Fibroblast of lung (primary cell): ENCODE measurements around the gene ACSS3. TPM values are rescaled to one million over a fixed set of nuclear protein-coding genes. Genes with fewer than 3 reads are reported as not detected.

ENCODE experiments used
- DNase-seq, 2 donors: peaks; one replicate each; pipeline versions ENCODE4 v3.0.0 to v3.0.0-alpha.2; 2010; ENCODE audit warnings: low read depth in 2 of 2
- H2AFZ ChIP-seq: 2 replicates; pipeline ENCODE4 v1.5.1; 2012; ENCODE audit warnings: low read length, control low read depth, inconsistent platforms
- H3K27ac ChIP-seq: 2 replicates; pipeline ENCODE4 v1.5.1; 2011; ENCODE audit warnings: low read length, control low read depth; ENCODE audit not compliant: insufficient read depth
- H3K27me3 ChIP-seq: 2 replicates; pipeline ENCODE4 v1.5.1; 2011; ENCODE audit warnings: mild to moderate bottlenecking, low read length; ENCODE audit not compliant: control insufficient read depth, insufficient read depth
- H3K36me3 ChIP-seq: 2 replicates; pipeline ENCODE4 v1.5.1; 2011; ENCODE audit warnings: low read length; ENCODE audit not compliant: control insufficient read depth, insufficient read depth
- H3K4me1 ChIP-seq: 2 replicates; pipeline ENCODE4 v1.5.1; 2011; ENCODE audit warnings: low read length; ENCODE audit not compliant: control insufficient read depth, insufficient read depth; ENCODE audit errors: extremely low read depth
- H3K4me2 ChIP-seq: 2 replicates; pipeline ENCODE4 v1.5.1; 2011; ENCODE audit warnings: low read length, control low read depth; ENCODE audit not compliant: insufficient read depth; ENCODE audit errors: extremely low read depth
- H3K4me3 ChIP-seq, 4 experiments: fragments of 200-600 bp in 1 of 4; sonication (generic) in 1 of 4; replicated peaks in 1 of 4; 2 replicates each; pipeline ENCODE4 v1.5.1; 2011 to 2016; ENCODE audit warnings: low read length in 4 of 4, low read depth in 3 of 4, mild to moderate bottlenecking in 3 of 4, control low read depth in 2 of 4, inconsistent platforms in 1 of 4, mixed read lengths in 1 of 4; ENCODE audit not compliant: insufficient read depth in 1 of 4; ENCODE audit errors: control extremely low read depth in 1 of 4
- H3K79me2 ChIP-seq: 2 replicates; pipeline ENCODE4 v1.5.1; 2012; ENCODE audit warnings: mild to moderate bottlenecking, low read length, inconsistent platforms; ENCODE audit not compliant: control insufficient read depth, insufficient read depth
- H3K9ac ChIP-seq: 2 replicates; pipeline ENCODE4 v1.5.1; 2011; ENCODE audit warnings: mild to moderate bottlenecking, low read length, control low read depth; ENCODE audit not compliant: insufficient read depth
- H3K9me3 ChIP-seq: 2 replicates; pipeline ENCODE4 v1.5.1; 2012; ENCODE audit warnings: low read depth, low read length; ENCODE audit not compliant: control insufficient read depth, insufficient read depth
- H4K20me1 ChIP-seq: 2 replicates; pipeline ENCODE4 v1.5.1; 2011; ENCODE audit warnings: low read length; ENCODE audit not compliant: control insufficient read depth, insufficient read depth; ENCODE audit errors: extremely low read depth
- EZH2 ChIP-seq: IDR thresholded peaks from 2 replicates; pipeline ENCODE4 v1.5.1; 2012; ENCODE audit warnings: low read length, control low read depth, mild to moderate bottlenecking; ENCODE audit errors: missing control alignments
- polyA plus RNA-seq, 2 donors: library from polyadenylated mRNA; depleted of rRNA in 1 of 2; stranded (reverse) in 1 of 2; unstranded in 1 of 2; fragments of >200 nt; gene quantifications; 2 replicates each; pipeline ENCODE4 v1.2.1, GENCODE V29; 2011 to 2012; ENCODE audit warnings: missing spikeins in 1 of 2
- total RNA-seq: library from RNA; depleted of rRNA; stranded (reverse); fragments of >200 nt; gene quantifications from 2 replicates; pipeline ENCODE4 v1.2.1, GENCODE V29; 2014
- TF ChIP-seq, protein P1 (sequence below), 2 donors: IDR thresholded peaks in 1 of 2; conservative IDR thresholded peaks in 1 of 2; 1 replicate in 1 of 2; 2 replicates in 1 of 2; pipeline ENCODE4 v1.5.1; 2011 to 2012; ENCODE audit warnings: low read length in 2 of 2, control low read depth in 1 of 2, inconsistent platforms in 1 of 2, low read depth in 1 of 2, mild to moderate bottlenecking in 1 of 2

The ACSS3 gene
- total and polyA plus RNA-seq, 2 donors (not counting 1 experiment from before 2014, with no cell fraction given): 10.3 to 47.4 TPM

DNA sequence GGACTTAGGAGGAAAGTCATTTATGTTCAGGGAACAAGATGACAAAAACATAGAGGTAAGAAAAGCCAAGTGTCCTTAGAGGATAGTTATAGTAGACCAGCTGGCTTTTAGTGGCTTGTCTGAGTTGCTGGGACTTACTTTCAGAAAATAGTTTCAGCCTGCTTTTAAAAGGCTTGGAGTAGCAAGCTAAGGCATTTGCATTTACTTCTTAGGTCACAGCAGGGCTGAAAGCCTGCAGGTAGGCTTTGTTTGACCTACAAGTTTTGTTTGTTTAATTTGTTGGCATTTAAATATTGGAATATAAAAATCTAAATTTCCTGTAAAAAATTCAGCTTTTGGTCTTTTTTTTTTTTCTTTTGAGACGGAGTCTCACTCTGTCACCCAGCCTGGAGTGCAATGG, 5.1 kb downstream of the ACSS3 start:
- H3K27ac ChIP-seq: no peak overlapping the region
- DNase-seq: no peak
- H3K4me3 ChIP-seq: no peak overlapping the region
- H3K27me3 ChIP-seq: no peaks in the 10 kb centered on the region
- no peaks in the 10 kb centered on the region for H4K20me1 ChIP-seq
- no peaks in the 10 kb centered on the region for H3K9me3 ChIP-seq
- no peak overlapping the region for H3K4me2 ChIP-seq
- no peaks in the 10 kb centered on the region for H3K79me2 ChIP-seq
- H3K36me3 ChIP-seq: no peaks in the 10 kb centered on the region
- TF ChIP-seq EZH2: no peak
- TF ChIP-seq, protein P1, sequence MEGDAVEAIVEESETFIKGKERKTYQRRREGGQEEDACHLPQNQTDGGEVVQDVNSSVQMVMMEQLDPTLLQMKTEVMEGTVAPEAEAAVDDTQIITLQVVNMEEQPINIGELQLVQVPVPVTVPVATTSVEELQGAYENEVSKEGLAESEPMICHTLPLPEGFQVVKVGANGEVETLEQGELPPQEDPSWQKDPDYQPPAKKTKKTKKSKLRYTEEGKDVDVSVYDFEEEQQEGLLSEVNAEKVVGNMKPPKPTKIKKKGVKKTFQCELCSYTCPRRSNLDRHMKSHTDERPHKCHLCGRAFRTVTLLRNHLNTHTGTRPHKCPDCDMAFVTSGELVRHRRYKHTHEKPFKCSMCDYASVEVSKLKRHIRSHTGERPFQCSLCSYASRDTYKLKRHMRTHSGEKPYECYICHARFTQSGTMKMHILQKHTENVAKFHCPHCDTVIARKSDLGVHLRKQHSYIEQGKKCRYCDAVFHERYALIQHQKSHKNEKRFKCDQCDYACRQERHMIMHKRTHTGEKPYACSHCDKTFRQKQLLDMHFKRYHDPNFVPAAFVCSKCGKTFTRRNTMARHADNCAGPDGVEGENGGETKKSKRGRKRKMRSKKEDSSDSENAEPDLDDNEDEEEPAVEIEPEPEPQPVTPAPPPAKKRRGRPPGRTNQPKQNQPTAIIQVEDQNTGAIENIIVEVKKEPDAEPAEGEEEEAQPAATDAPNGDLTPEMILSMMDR (conservative IDR thresholded peaks at IDR 0.05 in 1 of 2, IDR thresholded peaks at IDR 0.05 in 1 of 2; ENCODE audit: low read depth in 1 of 2, low read length in 2 of 2): no peak
- no peak overlapping the region for H3K9ac ChIP-seq
- peaks cover 4% of the 10 kb centered on the region for H3K4me1 ChIP-seq
- no peak overlapping the region for H2AFZ ChIP-seq

DNA sequence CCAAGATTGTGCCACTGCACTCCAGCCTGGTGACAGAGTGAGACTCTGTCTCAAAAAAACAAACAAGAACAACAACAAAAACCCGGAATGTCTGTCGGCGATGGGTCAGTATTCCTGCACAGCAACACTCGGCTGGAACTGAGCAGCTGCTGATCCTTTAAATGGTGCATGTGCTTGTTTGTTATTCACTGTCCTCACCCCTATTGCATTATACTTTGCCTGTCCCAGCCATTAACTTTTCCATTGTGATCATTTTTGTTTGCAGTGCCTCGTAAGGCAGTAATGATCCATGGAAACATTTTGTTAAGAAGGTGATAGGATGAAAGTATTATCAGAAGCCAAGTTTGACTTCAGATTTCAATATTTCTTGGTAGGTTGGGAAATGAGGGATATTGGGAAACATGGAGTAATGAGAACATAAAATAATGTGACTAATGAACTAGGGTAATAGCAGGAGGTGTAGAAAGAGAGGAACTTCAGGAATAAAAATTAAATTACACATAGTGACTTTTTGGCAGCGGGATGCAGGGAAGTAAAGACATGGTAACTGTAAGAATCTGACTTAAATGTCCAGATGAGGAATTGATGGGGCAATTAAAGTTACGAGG, 6.1 kb downstream of the ACSS3 start:
- Histone ChIP-seq H3K4me2 (no peak overlapping the region), H3K4me3 (no peak overlapping the region), H4K20me1 (no peaks in the 10 kb centered on the region), H3K27me3 (no peaks in the 10 kb centered on the region), H3K36me3 (no peaks in the 10 kb centered on the region), H3K9ac (no peak overlapping the region), H2AFZ (no peak overlapping the region), H3K27ac (no peak overlapping the region), H3K79me2 (no peaks in the 10 kb centered on the region), H3K4me1 (peaks cover 2% of the 10 kb centered on the region), H3K9me3 (no peaks in the 10 kb centered on the region)
- DNase-seq: no peak
- TF ChIP-seq EZH2: no peak
- TF ChIP-seq, protein P1 (conservative IDR thresholded peaks at IDR 0.05 in 1 of 2, IDR thresholded peaks at IDR 0.05 in 1 of 2; ENCODE audit: low read depth in 1 of 2, low read length in 2 of 2): no peak

DNA sequence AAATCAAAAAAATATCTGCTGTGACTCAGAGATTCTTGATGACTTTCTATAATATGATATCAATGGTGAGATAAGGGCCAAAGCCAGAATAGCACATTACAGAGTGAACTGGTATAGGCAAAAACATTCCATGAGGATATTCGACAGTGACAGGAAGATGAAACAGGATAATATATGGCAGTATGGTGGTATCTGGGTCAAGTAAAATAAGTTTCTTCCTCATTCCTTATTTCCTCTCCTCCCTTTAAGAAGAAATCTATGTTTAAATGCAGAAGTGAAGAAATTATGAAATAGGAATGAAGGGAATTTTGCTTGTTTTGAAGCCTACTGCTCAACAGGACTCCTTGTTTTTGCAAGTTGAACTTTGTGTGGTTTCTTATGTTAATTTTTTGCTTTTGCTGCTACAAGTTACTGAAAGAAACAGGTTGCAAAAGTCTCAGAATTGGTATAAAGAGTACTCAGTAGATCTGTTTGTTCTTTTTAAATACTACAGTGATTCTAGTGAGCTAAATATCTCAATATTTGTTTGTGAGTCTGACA, 7.0 kb downstream of the ACSS3 start:
- Histone ChIP-seq H3K9me3 (no peaks in the 10 kb centered on the region), H3K4me1 (peaks cover 2% of the 10 kb centered on the region), H3K27ac (no peak overlapping the region), H3K36me3 (no peaks in the 10 kb centered on the region), H3K4me3 (no peak overlapping the region), H3K4me2 (no peak overlapping the region), H3K27me3 (no peaks in the 10 kb centered on the region), H4K20me1 (no peaks in the 10 kb centered on the region), H3K9ac (no peak overlapping the region), H3K79me2 (no peaks in the 10 kb centered on the region), H2AFZ (no peak overlapping the region)
- DNase-seq: peak in 1 of 2 donors; percentile 26
- TF ChIP-seq, protein P1 (conservative IDR thresholded peaks at IDR 0.05 in 1 of 2, IDR thresholded peaks at IDR 0.05 in 1 of 2; ENCODE audit: low read depth in 1 of 2, low read length in 2 of 2): no peak
- TF ChIP-seq EZH2: no peak
